Body of pancreas (tissue), 4 donors: Measurements from ENCODE around the gene HS1BP3.

Experiments used
- POLR2A ChIP-seq, 3 donors: fragments of 450-650 bp; IDR thresholded peaks; one replicate each; pipeline ENCODE4 v1.6.1; 2016; ENCODE audit warnings: antibody characterized with exemption in 3 of 3, mild to moderate bottlenecking in 2 of 3
- TF ChIP-seq, protein P1 (sequence below), 7 experiments: fragments of 450-650 bp in 4 of 7; fragments of 200-600 bp in 3 of 7; sonication (generic) in 3 of 7; IDR thresholded peaks; one replicate each; pipeline ENCODE4 v1.5.1; 2016 to 2019; ENCODE audit warnings: antibody characterized with exemption in 7 of 7

DNA sequence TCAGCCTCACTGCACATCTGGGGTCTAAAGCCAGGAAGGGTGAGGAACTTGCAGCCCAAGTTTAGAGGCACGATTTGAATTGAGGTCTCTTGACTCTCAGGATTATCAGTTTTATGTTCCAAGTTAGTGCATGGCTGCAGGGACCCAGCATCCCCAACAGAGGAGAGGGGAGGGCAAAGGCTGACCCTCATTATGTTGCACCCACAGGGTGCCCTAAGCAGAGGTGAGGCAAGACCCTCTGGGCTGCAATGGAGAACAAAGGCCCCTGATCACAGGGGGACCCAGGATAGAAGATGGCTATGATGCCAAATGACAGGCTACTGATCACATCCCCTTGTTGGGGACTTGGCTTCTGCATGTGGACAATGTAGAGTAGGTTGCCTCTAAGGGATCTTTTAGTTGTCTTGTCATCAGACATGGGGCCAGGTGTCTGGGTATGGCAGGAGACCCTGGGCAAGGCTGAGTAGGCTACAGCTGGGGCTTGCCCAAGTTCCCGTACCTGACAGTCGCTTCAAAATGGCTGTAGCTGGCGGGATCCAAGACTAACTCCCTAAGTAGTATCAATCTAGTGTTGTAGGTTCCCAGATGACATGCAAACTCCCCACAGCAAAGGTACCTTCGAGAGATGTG, 11.5 kb upstream of the HS1BP3 start:
- TF ChIP-seq POLR2A (IDR thresholded peaks at IDR 0.05), result no peak
- TF ChIP-seq, protein P1, sequence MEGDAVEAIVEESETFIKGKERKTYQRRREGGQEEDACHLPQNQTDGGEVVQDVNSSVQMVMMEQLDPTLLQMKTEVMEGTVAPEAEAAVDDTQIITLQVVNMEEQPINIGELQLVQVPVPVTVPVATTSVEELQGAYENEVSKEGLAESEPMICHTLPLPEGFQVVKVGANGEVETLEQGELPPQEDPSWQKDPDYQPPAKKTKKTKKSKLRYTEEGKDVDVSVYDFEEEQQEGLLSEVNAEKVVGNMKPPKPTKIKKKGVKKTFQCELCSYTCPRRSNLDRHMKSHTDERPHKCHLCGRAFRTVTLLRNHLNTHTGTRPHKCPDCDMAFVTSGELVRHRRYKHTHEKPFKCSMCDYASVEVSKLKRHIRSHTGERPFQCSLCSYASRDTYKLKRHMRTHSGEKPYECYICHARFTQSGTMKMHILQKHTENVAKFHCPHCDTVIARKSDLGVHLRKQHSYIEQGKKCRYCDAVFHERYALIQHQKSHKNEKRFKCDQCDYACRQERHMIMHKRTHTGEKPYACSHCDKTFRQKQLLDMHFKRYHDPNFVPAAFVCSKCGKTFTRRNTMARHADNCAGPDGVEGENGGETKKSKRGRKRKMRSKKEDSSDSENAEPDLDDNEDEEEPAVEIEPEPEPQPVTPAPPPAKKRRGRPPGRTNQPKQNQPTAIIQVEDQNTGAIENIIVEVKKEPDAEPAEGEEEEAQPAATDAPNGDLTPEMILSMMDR (IDR thresholded peaks at IDR 0.05), result no peak
